ENCODE data around the gene LINGO3. TPM values are rescaled to one million over a fixed set of nuclear protein-coding genes. Genes with fewer than 3 reads are reported as not detected.

The LINGO3 gene
- total and polyA plus RNA-seq, 10 donors, result 0.26 to 2.6 (median 0.76) TPM

DNA sequence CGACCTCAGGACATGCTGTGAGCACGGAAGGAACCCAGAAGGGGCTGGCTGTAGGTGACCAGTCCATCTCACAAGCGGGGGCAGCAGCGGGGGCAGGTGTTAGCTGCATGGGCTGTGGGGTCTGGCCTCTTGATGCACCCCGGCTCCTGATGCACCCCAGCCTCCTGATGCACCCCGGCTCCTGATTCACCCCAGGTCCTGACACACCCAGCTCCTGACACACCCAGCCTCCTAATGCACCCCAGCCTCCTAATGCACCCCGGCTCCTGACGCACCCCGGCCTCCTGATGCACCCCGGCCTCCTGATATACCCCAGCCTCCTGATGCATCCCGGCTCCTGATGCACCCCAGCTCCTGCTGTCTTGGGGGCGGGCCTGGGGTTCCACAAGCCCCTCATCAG, 13.0 kb upstream of the LINGO3 start:
- TF ChIP-seq POLR2AphosphoS5 (IDR thresholded peaks at IDR 0.05), result peak in 1 of 3 donors; percentile 50
- TF ChIP-seq POLR2A (IDR thresholded peaks at IDR 0.05), result no peak
- Histone ChIP-seq H3K4me1 (peaks cover 12 to 76% (median 46%) of the 10 kb centered on the region in 6 donors), H3K4me3 (no peak overlapping the region), H3K27me3 (replicated peaks in 1 of 7) (no peaks in the 10 kb centered on the region), H3K9me3 (no peaks in the 10 kb centered on the region), H3K27ac (no peak overlapping the region), H3K36me3 (peaks cover 0 to 55% (median 36%) of the 10 kb centered on the region in 6 donors)
- intact Hi-C loops (cut with DNase I; ENCODE audit: low total_unique reads), result no loop called here
- WGBS, 5 donors, result 87 to 96% (median 92%) methylated on average over 12 of the region's 12 CpGs
- DNase-seq, result no peak

DNA sequence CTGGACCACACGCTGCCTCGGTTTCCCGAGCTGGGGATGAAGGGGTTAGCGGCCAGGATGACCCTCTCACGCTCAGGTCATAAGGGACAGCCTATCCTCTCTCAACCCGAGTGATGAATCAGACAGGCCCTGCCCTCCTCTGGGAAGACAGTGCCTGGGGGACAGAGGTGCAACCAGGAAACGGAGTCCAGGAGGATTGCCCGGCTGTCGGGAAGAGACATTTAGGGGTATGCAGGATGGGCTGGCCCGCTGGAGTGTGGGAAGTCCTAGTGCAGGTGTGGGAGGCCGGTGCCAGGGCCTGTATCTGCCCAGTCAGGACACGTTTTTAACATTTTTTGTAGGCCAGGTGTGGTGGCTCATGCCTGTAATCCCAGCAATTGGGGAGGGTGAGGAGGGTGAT, 12.1 kb upstream of the LINGO3 start:
- TF ChIP-seq POLR2AphosphoS5 (IDR thresholded peaks at IDR 0.05), result no peak
- TF ChIP-seq POLR2A (IDR thresholded peaks at IDR 0.05), result no peak
- TF ChIP-seq, protein P1, sequence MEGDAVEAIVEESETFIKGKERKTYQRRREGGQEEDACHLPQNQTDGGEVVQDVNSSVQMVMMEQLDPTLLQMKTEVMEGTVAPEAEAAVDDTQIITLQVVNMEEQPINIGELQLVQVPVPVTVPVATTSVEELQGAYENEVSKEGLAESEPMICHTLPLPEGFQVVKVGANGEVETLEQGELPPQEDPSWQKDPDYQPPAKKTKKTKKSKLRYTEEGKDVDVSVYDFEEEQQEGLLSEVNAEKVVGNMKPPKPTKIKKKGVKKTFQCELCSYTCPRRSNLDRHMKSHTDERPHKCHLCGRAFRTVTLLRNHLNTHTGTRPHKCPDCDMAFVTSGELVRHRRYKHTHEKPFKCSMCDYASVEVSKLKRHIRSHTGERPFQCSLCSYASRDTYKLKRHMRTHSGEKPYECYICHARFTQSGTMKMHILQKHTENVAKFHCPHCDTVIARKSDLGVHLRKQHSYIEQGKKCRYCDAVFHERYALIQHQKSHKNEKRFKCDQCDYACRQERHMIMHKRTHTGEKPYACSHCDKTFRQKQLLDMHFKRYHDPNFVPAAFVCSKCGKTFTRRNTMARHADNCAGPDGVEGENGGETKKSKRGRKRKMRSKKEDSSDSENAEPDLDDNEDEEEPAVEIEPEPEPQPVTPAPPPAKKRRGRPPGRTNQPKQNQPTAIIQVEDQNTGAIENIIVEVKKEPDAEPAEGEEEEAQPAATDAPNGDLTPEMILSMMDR (IDR thresholded peaks at IDR 0.05 in 8 of 11, conservative IDR thresholded peaks at IDR 0.05 in 3 of 11), result no peak
- no peak overlapping the region for H3K4me3 ChIP-seq
- no peaks in the 10 kb centered on the region for H3K27me3 ChIP-seq (replicated peaks in 1 of 7)
- 77 to 93% (median 83%) methylated on average over 9 to 12 of the region's 12 CpGs for WGBS, 5 donors
- intact Hi-C loops (cut with DNase I; ENCODE audit: low total_unique reads), result no loop called here
- peaks cover 12 to 75% (median 44%) of the 10 kb centered on the region in 6 donors for H3K4me1 ChIP-seq
- H3K36me3 ChIP-seq, result peaks cover 0 to 47% (median 34%) of the 10 kb centered on the region in 6 donors
- H3K9me3 ChIP-seq, result peaks cover 0 to 8% (median 7%) of the 10 kb centered on the region in 8 donors
- no peak overlapping the region for H3K27ac ChIP-seq
- no peak for DNase-seq

DNA sequence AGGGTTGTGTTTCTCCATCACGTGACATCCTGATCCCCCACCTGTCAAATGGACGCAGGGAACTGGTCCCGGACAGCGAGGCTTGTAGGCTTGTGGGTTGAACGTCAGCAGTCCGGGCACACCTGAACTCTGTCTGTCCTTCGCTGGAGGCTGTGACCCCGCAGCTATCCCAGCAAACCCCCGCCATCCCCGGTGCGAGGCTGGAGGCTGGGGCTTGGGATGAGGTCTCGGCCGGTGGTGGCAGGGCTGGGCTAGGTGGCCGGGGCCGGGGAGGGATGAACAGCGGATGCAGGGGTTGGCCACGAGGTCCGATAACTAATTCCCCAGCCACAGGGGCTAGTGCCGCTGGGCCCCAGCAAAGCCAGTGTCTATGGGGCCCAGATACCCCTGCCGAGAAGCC, 11.6 kb upstream of the LINGO3 start:
- Histone ChIP-seq H3K27ac (peak overlapping the region in 3 of 8 donors; percentile 55 to 71 (median 64)), H3K27me3 (replicated peaks in 1 of 7) (no peaks in the 10 kb centered on the region), H3K36me3 (peaks cover 0 to 42% (median 30%) of the 10 kb centered on the region in 6 donors), H3K4me3 (no peak overlapping the region), H3K9me3 (peaks cover 0 to 12% (median 12%) of the 10 kb centered on the region in 8 donors), H3K4me1 (peaks cover 12 to 70% (median 40%) of the 10 kb centered on the region in 6 donors)
- TF ChIP-seq POLR2A (IDR thresholded peaks at IDR 0.05) (no peak), POLR2AphosphoS5 (IDR thresholded peaks at IDR 0.05) (no peak)
- TF ChIP-seq, protein P1 (IDR thresholded peaks at IDR 0.05 in 8 of 11, conservative IDR thresholded peaks at IDR 0.05 in 3 of 11), result no peak
- DNase-seq, result no peak
- intact Hi-C loops (cut with DNase I; ENCODE audit: low total_unique reads), result no loop called here
- 71 to 91% (median 87%) methylated on average over 4 to 20 of the region's 20 CpGs for WGBS, 5 donors

DNA sequence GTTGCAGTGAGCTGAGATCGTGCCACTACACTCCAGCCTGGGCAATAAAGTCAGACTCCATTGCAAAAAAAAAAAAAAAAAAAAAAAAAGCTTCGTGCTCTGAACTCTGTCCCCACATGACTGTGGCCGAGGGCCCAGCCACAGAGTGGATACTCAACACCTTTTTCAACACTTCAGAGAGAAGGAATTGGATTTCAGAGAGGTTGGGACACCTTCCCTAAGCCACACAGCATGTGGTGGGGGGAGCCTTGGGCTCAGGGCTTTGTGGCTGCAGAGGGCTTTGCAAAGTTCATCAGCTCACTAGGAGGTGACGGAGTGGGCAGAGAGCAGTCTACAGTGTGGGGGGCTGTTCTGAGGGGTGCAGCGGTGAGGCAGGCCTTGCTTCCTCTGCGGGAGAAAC, 11.0 kb upstream of the LINGO3 start:
- WGBS, 5 donors, result 60 to 73% (median 70%) methylated on average over 5 to 6 of the region's 6 CpGs
- Histone ChIP-seq H3K36me3 (peaks cover 0 to 35% (median 25%) of the 10 kb centered on the region in 6 donors), H3K27me3 (replicated peaks in 1 of 7) (peaks cover 0 to 2% (median 0%) of the 10 kb centered on the region in 7 donors), H3K9me3 (peaks cover 0 to 16% (median 13%) of the 10 kb centered on the region in 8 donors), H3K4me1 (peaks cover 12 to 64% (median 34%) of the 10 kb centered on the region in 6 donors), H3K27ac (peak overlapping the region in 5 of 8 donors; percentile 30 to 71 (median 55)), H3K4me3 (no peak overlapping the region)
- intact Hi-C loops (cut with DNase I; ENCODE audit: low total_unique reads), result no loop called here
- no peak for DNase-seq
- TF ChIP-seq POLR2AphosphoS5 (IDR thresholded peaks at IDR 0.05) (no peak), POLR2A (IDR thresholded peaks at IDR 0.05) (no peak)
- TF ChIP-seq, protein P1 (IDR thresholded peaks at IDR 0.05 in 8 of 11, conservative IDR thresholded peaks at IDR 0.05 in 3 of 11), result no peak

All from spleen (tissue), 11 donors.